ENCODE results near the gene MGARP.

DNA sequence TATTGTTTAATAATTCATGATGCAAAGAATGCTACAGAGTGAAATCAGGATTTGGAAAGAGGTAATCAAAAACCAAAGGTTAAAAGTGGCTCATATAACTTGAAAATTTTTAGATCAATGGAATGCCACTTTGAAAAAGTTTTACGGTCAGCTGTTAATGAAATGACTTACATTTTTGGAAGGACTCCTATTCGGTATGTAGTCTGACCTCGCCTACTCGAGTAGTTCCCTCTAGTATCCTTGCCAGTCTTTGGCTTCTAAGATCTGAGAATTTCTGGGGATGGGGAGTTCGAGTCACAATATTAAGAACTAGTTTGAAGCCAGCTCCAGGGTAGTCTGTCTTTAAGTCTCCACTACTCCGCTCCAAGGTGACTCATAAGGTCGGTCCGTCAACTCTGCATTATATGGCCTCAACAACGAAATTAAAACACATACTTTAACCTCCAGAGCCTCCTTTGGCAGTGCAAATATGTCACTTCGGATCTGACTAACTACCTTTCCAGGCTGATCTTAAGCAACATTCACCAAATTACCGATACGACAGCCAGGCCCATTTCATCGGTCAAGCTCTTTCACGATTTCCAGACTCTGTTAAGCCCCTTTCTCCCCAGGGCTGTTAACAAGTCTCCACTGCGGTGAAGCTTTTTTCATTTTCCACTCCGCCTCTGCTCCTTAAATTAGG lies 20.5 kb upstream of the MGARP start:
- TF ChIP-seq, protein P1, sequence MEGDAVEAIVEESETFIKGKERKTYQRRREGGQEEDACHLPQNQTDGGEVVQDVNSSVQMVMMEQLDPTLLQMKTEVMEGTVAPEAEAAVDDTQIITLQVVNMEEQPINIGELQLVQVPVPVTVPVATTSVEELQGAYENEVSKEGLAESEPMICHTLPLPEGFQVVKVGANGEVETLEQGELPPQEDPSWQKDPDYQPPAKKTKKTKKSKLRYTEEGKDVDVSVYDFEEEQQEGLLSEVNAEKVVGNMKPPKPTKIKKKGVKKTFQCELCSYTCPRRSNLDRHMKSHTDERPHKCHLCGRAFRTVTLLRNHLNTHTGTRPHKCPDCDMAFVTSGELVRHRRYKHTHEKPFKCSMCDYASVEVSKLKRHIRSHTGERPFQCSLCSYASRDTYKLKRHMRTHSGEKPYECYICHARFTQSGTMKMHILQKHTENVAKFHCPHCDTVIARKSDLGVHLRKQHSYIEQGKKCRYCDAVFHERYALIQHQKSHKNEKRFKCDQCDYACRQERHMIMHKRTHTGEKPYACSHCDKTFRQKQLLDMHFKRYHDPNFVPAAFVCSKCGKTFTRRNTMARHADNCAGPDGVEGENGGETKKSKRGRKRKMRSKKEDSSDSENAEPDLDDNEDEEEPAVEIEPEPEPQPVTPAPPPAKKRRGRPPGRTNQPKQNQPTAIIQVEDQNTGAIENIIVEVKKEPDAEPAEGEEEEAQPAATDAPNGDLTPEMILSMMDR (IDR thresholded peaks at IDR 0.05): no peak
- TF ChIP-seq POLR2A (IDR thresholded peaks at IDR 0.05) (no peak), EP300 (IDR thresholded peaks at IDR 0.05) (no peak)
